ENCODE data around the gene AGAP3. TPM values are rescaled to one million over a fixed set of nuclear protein-coding genes. Genes with fewer than 3 reads are reported as not detected.

Gene AGAP3
- total RNA-seq, 1 donor from 2014 or later: 156 TPM

DNA sequence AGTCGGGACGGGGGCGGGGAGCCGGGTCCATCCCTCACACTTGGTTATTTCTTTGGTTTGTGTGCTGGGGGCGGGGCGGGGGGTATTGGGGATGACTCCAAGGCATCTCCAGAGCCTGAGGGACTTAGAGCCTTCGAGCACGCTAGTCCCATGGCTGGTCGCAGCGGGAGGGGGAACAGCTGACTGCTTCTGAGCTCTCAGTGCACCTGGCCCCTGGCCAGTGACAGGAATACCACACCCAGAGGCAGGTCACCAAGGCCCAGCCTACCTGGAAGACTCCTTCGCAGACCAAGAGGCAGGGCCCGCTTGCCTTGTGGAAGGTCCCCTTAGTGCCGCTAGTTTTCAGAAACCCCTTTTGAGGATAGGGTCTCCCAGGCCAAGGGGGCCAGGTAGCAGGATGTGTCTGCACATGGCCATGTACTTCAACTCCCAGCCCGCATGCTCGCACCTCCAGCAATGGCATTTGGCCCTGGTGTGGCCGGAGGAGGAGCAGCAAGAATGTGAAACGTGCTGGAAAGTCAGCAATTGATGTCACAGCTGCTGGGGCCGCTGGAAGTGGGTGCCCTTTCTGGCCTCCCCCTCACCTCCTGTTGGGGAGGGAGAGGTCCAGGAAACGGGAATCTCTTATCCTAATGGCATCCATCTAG is 40.3 kb downstream of the AGAP3 start:
- Histone ChIP-seq H3K4me2 (ENCODE audit: low read length) (no peak overlapping the region), H3K79me2 (ENCODE audit: insufficient read depth, low read length) (no peaks in the 10 kb centered on the region), H3K36me3 (ENCODE audit: insufficient read depth, low read length) (peaks cover 13% of the 10 kb centered on the region), H3K27ac (ENCODE audit: low read depth, low read length) (no peak overlapping the region), H4K20me1 (ENCODE audit: insufficient read depth, low read length) (peaks cover 65% of the 10 kb centered on the region), H3K9me3 (ENCODE audit: insufficient read depth, low read depth, low read length) (no peaks in the 10 kb centered on the region), H3K4me3 (ENCODE audit: insufficient read depth, low read depth, low read length) (no peak overlapping the region), H3K27me3 (ENCODE audit: insufficient read depth, low read length) (no peaks in the 10 kb centered on the region), H3K9ac (ENCODE audit: low read length) (no peak overlapping the region), H3K4me1 (ENCODE audit: insufficient read depth, low read length) (peaks cover 7% of the 10 kb centered on the region), H2AFZ (ENCODE audit: low read depth, low read length) (no peak overlapping the region)
- DNase-seq (ENCODE audit: low read depth): no peak
- Mint-ChIP-seq H3K36me3 (ENCODE audit: low read depth, unreplicated experiment) (peaks cover 17% of the 10 kb centered on the region), H3K9me3 (ENCODE audit: unreplicated experiment) (no peaks in the 10 kb centered on the region), H3K4me1 (ENCODE audit: low read depth, unreplicated experiment) (peaks cover 9% of the 10 kb centered on the region), H3K27ac (ENCODE audit: unreplicated experiment) (no peak overlapping the region), H3K4me3 (ENCODE audit: unreplicated experiment) (peak overlapping the region; percentile 8), H3K27me3 (ENCODE audit: low read depth, unreplicated experiment) (no peaks in the 10 kb centered on the region)
- no peak for TF ChIP-seq EZH2 (IDR thresholded peaks at IDR 0.05; ENCODE audit: insufficient read depth, low read length)
- TF ChIP-seq, protein P1, sequence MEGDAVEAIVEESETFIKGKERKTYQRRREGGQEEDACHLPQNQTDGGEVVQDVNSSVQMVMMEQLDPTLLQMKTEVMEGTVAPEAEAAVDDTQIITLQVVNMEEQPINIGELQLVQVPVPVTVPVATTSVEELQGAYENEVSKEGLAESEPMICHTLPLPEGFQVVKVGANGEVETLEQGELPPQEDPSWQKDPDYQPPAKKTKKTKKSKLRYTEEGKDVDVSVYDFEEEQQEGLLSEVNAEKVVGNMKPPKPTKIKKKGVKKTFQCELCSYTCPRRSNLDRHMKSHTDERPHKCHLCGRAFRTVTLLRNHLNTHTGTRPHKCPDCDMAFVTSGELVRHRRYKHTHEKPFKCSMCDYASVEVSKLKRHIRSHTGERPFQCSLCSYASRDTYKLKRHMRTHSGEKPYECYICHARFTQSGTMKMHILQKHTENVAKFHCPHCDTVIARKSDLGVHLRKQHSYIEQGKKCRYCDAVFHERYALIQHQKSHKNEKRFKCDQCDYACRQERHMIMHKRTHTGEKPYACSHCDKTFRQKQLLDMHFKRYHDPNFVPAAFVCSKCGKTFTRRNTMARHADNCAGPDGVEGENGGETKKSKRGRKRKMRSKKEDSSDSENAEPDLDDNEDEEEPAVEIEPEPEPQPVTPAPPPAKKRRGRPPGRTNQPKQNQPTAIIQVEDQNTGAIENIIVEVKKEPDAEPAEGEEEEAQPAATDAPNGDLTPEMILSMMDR (IDR thresholded peaks at IDR 0.05; ENCODE audit: insufficient read depth, low read depth, low read length): no peak
- no peak for FAIRE-seq

DNA sequence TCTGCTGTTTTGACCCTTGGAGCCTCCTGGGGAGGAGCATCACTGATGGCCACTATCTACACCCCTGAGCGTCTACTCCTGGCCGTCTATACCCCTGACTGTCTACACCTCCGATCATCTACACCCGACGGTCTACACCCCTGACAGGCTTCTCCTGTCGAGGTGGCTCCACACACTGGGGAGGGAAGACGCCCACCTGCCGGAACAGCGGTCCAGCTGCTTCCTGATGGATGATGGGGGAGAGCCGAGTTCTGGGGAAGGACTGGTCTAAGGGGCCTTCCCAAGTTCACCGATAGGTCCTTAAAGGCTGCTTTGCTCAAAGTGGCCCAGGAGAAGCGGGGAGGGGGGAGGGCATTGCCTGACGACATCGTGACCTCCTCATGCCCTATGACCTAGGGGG is 41.9 kb downstream of the AGAP3 start:
- no peaks in the 10 kb centered on the region for H3K9me3 ChIP-seq (ENCODE audit: insufficient read depth, low read depth, low read length)
- H3K27me3 ChIP-seq (ENCODE audit: insufficient read depth, low read length): no peaks in the 10 kb centered on the region
- no peak overlapping the region for H3K27ac ChIP-seq (ENCODE audit: low read depth, low read length)
- H2AFZ ChIP-seq (ENCODE audit: low read depth, low read length): no peak overlapping the region
- H3K9me3 Mint-ChIP-seq (ENCODE audit: unreplicated experiment): no peaks in the 10 kb centered on the region
- H3K36me3 ChIP-seq (ENCODE audit: insufficient read depth, low read length): peaks cover 13% of the 10 kb centered on the region
- no peak overlapping the region for H3K4me2 ChIP-seq (ENCODE audit: low read length)
- H4K20me1 ChIP-seq (ENCODE audit: insufficient read depth, low read length): peaks cover 66% of the 10 kb centered on the region
- H3K4me3 Mint-ChIP-seq (ENCODE audit: unreplicated experiment): no peak overlapping the region
- no peaks in the 10 kb centered on the region for H3K79me2 ChIP-seq (ENCODE audit: insufficient read depth, low read length)
- TF ChIP-seq, protein P1 (IDR thresholded peaks at IDR 0.05; ENCODE audit: insufficient read depth, low read depth, low read length): no peak
- no peak for TF ChIP-seq EZH2 (IDR thresholded peaks at IDR 0.05; ENCODE audit: insufficient read depth, low read length)
- FAIRE-seq (no peak), DNase-seq (ENCODE audit: low read depth) (no peak)
- H3K9ac ChIP-seq (ENCODE audit: low read length): no peak overlapping the region
- peaks cover 7% of the 10 kb centered on the region for H3K4me1 ChIP-seq (ENCODE audit: insufficient read depth, low read length)
- no peaks in the 10 kb centered on the region for H3K27me3 Mint-ChIP-seq (ENCODE audit: low read depth, unreplicated experiment)
- peaks cover 16% of the 10 kb centered on the region for H3K36me3 Mint-ChIP-seq (ENCODE audit: low read depth, unreplicated experiment)
- peaks cover 10% of the 10 kb centered on the region for H3K4me1 Mint-ChIP-seq (ENCODE audit: low read depth, unreplicated experiment)
- no peak overlapping the region for H3K4me3 ChIP-seq (ENCODE audit: insufficient read depth, low read depth, low read length)
- no peak overlapping the region for H3K27ac Mint-ChIP-seq (ENCODE audit: unreplicated experiment)

DNA sequence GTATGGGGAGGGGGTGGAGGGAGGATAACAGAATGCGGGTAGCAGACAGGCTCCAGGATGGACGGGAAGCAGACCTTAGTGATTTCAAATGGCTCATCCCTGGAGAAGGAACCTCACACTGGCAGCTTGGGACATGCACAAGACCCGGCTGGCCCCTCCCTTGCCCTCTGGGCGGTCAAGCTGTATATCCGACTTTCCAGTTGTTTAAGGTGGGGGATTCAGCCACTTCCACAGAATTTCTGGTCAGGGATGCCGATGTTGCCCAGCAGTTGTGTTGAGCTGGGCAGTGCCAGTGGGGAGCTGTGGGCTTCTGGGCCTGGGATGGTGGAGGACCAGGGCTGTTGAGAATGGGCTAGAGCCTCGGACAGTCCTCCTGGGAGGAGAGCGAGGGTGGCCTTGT is 42.4 kb downstream of the AGAP3 start:
- Histone ChIP-seq H3K36me3 (ENCODE audit: insufficient read depth, low read length) (peaks cover 13% of the 10 kb centered on the region), H3K9me3 (ENCODE audit: insufficient read depth, low read depth, low read length) (no peaks in the 10 kb centered on the region), H3K4me2 (ENCODE audit: low read length) (no peak overlapping the region), H3K9ac (ENCODE audit: low read length) (no peak overlapping the region), H3K27me3 (ENCODE audit: insufficient read depth, low read length) (no peaks in the 10 kb centered on the region), H3K27ac (ENCODE audit: low read depth, low read length) (no peak overlapping the region), H2AFZ (ENCODE audit: low read depth, low read length) (no peak overlapping the region), H3K4me1 (ENCODE audit: insufficient read depth, low read length) (peaks cover 7% of the 10 kb centered on the region), H4K20me1 (ENCODE audit: insufficient read depth, low read length) (peaks cover 65% of the 10 kb centered on the region), H3K79me2 (ENCODE audit: insufficient read depth, low read length) (no peaks in the 10 kb centered on the region), H3K4me3 (ENCODE audit: insufficient read depth, low read depth, low read length) (no peak overlapping the region)
- Mint-ChIP-seq H3K36me3 (ENCODE audit: low read depth, unreplicated experiment) (peaks cover 18% of the 10 kb centered on the region), H3K27ac (ENCODE audit: unreplicated experiment) (no peak overlapping the region), H3K4me1 (ENCODE audit: low read depth, unreplicated experiment) (peaks cover 10% of the 10 kb centered on the region), H3K27me3 (ENCODE audit: low read depth, unreplicated experiment) (no peaks in the 10 kb centered on the region), H3K4me3 (ENCODE audit: unreplicated experiment) (no peak overlapping the region), H3K9me3 (ENCODE audit: unreplicated experiment) (no peaks in the 10 kb centered on the region)
- FAIRE-seq (no peak), DNase-seq (ENCODE audit: low read depth) (no peak)
- TF ChIP-seq, protein P1 (IDR thresholded peaks at IDR 0.05; ENCODE audit: insufficient read depth, low read depth, low read length): no peak
- no peak for TF ChIP-seq EZH2 (IDR thresholded peaks at IDR 0.05; ENCODE audit: insufficient read depth, low read length)

All from astrocyte (in vitro differentiated cells and primary cell).